HG03025 (cell line): ENCODE measurements around the gene INSYN1.

ENCODE experiments used
- ATAC-seq: cut with Tn5 transposase; IDR thresholded peaks from one replicate; pipeline ENCODE4 v1.9.1; 2021; ENCODE audit warnings: mild to moderate bottlenecking, moderate library complexity; ENCODE audit not compliant: unreplicated experiment, low FRiP score

INSYN1 gene

DNA sequence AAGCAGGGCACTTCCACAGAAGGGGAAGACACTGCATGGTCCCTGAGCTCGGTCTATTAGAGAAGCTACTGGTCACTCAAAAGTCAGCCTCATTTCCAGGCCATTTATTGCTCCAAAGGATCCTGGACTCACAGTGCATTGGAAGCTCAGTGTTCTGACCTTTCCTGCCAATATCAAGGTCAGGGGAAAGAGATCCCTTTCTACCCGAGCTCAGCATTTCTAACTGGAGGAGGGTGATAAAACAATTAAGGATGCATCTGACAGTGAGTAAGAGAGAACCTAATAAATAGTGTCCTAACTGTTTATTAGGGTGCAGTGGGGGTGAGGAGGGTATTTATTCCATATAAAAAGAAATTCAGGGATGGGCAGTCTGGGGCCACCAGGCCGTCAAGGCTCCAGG, 26.8 kb upstream of the INSYN1 start:
- no peak for ATAC-seq

DNA sequence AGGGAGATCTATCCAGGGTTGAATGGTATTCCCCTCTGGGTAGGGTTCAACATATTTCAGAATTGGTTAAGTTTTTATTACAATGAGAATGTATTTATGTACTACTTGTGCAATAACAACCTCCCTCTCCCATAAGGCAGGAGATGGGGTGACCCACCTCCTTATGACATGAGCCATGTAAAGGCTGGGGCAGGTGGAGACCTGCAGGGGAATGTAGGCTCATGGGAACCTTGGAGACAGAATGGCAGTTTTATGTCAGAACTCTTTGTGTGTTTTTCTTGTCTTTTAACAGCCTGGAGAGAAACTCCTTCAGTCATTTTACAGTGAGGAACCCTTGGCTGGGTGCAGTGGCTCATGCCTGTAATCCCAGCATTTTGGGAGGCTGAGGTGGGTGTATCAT, 24.6 kb upstream of the INSYN1 start:
- ATAC-seq, result no peak

DNA sequence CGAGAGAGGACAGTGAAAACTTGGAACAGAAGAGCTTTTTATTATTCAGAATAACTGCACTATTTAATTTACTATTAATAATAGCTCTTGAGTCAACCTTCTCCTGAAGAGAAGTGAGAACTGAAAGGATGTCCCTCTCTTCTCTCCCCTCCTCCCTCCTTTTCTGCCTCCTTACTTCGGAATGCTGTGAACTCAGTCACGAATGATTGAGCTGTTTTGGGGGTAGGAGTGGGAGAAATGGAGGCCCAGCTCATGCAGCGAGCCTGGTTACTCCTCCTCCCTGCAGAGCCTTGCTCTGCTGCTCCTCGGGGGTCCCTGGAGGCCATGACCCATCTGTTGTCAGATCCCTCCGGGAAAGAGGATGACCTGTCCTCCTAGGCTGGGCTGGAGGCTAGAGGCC, 20.3 kb upstream of the INSYN1 start:
- no peak for ATAC-seq

DNA sequence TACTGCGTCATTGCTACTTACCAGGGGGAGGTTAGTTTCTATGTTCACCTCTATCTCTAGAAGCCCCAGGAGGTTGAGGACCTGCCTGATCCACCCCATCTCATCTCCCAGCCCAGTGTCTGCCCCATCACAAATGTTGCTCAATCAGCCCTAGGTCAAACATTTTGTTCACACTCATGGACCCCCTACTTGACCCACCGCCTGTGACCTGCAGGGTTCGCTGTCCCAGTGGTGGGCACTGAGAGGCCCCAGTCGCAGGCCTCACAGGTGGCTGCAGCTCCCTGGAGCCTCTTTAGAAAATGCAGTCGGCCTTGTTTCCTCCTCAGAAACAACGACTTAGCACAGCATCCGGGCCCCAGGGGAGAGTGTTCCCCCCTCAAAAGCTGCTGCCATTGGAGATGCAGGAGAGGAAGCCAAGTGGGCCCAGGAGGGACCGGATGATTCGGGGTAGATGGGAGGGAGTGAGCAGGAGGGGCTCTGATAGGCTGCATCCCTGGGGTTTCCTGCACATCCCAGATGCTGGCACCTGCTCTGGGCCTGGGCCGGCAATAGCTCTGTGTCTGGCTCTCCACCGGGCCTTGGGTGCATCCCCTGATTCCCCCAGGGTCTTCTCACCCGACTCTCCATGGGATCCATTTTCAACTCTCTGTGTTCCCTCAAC, 18.4 kb upstream of the INSYN1 start:
- ATAC-seq, result no peak

DNA sequence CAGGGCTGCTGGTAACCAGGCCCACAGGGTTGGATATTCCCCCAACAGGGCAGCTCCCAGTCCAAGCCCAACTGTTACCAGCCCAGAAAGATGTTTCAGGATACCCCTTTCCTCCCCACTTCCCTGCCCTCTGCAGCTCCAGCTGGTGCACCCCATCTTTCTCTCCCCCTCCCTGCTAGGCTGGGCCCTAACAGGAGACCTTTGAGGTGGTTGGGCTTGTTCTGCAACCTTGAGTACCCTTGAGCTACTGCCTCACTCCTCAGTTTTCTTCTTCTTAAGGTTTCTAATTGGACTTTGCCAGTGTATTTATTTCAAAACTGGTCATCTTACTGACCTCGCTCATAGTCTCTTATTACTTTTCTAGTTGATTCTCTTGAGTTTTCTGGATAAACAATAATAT, 16.9 kb upstream of the INSYN1 start:
- ATAC-seq, result no peak

DNA sequence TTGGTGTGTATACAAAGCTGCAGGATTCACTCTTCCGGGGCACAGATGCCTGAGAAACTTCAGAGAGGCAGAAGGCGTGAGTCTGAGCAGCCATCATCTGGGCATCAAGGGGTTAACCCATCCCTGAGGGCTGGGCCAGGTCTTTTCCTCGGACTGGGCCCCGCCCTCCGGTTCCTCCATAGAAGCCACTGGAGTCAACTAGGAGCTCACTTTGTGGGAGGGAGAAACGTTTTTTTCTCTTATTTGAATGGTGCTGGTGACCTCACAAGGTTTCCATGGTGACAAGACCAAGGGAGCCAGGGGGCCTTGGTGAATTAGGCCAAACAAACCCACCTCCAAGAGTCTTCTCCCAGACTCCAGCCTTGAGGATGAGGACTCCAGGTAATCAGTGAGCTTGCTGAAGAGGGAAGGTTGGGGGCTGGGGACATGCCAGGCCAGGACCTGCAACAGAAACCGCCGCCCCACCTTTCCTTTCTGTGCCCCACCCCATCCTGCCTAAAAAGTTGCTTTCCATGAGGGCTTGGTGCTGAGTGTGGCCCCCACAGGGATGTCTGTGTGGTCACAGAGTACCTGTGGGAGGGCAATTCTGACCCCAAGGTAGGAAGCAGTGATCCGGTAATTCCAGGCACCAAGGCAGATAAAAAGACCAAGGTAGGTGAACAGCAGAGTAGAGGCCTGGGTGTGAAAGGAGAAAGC, 14.8 kb upstream of the INSYN1 start:
- ATAC-seq, result no peak

DNA sequence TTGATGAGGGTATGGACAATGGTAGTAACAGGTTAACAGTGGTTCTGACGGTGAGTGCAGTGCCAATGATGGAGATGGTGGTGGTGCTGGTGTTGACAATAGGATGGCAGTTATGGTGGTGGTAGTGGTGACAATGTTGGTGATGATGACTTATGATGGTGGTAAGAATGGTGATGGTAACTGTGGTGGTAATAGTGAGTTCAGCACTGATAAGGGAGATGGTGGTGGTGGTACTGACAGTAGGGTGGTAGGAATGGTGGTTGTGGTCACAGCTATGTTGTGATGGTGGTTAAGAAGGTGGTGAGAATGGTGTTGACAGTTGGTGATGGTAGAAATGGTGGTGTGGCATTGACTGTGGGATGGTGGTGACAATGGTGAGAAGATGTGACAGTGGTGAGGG, 13.4 kb upstream of the INSYN1 start:
- ATAC-seq, result no peak

DNA sequence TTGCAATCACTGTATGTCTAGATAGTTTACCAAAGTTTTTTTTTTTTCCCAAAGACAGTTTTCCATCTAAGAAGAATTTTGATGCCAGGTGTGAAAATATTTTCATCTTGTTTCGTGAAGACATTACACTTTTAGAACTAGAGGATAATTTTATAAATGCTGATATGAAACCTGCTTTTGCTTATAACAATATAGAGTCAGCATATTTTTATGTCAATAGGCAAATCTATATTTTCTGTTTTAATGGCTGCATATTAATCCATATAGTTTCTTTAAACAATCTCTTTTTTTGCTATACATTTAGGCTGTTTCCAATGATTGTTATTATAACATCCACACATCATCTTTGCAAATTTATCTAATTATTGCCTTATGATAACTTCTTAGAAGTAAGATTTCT, 12.6 kb upstream of the INSYN1 start:
- ATAC-seq, result no peak

DNA sequence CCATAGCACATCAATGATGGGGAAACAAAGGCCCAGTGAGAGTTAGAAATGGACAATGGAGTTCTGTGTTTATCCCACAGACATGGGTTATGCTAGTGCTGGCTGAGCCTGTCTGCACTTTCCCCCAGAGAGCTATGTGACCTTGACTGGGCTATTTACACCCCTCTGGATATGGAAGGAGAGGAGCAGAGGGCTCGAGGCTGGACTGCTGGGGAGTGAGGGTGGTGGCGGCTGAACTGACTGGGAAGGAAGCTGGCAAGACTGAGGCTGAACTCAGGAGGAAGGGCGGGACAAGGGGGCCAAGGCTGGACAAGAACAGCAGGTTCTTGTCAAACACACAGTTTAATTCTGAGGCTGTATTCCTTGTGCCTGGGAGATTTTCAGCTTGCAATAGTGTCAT, 10.8 kb upstream of the INSYN1 start:
- ATAC-seq, result no peak

DNA sequence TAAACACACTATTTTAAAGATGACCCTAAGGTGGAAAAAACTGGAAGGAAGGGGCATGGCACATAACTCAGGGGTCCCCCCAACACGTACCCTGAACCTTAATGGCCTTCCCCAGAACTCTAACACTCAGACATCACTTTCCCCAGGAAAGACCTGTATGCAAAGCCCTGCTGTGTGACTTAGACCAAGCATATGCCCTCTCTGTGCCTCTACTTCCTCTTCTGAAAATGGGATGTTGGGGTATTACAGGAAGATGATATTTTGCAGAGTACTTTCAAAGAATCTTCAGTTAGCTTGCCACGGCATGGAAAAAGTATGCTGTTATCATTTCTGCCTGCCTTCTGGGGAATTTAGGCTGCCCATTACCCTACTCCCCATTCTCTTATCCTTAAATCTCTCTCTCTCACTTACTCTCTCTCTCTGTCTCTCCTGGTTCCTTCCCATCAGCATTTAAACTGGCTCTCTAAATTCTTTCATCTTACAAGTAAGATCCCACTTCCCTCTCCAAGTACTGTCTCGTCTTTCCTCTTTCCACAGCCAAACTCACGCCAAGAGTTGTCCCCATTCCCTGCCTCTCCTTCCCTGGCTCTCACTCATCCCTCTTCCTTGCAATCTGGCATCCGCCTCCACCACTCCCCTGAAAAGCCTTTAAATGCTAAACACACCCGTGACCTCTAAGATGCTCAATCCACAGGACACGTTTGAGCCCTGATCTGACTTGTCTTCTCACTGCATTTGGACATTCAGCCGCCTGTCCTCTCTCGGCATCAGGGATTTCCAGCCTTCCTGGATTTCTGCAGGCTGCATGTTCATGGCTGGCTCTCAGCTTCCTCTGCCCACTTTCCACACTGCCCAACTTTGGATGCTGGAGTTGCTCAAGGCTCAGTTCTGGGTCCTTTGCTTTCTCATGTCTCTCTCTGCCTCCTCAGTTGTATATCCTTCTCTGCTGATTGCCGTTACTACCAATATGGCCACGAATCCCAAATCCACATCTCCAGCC, 7.5 kb upstream of the INSYN1 start:
- ATAC-seq, result no peak

DNA sequence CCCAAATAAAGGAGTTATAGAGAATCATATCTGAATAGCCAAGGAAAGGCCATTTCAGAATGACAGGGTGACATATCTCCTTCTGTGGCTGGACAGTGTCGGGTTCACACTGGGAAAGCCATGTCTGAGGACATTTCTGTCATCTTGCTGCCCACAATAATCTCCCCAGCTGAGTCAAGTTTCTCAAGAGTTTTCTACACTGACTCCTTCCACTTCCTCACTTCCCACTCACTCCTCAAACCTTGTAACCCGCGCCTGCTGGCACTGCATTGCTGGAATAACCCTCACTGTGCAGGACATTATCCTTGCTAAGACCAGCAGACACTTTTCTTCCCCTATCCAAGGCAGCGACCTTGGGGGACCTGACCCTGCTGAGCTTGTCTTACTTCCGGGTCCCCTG, 5.3 kb upstream of the INSYN1 start:
- no peak for ATAC-seq

DNA sequence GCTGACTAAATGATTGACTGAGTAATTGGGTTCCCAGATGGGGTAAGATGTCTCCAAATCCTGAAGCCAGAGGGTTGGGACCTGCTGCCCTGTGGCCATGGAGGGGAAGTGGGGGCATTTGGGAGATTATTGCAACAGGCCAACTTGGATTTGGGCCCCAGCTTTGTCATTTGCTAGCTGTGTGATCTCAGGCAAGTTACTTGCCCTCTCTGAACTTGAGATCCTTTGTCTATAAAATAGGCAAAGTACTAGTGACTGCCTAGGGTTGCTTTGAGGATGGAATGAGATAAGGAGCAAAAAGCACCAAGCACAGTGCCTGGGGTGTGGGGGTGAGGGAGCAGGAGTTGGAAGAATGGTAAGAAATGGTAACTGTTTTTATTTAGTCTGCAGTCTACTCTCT, 4.4 kb upstream of the INSYN1 start:
- ATAC-seq, result no peak

DNA sequence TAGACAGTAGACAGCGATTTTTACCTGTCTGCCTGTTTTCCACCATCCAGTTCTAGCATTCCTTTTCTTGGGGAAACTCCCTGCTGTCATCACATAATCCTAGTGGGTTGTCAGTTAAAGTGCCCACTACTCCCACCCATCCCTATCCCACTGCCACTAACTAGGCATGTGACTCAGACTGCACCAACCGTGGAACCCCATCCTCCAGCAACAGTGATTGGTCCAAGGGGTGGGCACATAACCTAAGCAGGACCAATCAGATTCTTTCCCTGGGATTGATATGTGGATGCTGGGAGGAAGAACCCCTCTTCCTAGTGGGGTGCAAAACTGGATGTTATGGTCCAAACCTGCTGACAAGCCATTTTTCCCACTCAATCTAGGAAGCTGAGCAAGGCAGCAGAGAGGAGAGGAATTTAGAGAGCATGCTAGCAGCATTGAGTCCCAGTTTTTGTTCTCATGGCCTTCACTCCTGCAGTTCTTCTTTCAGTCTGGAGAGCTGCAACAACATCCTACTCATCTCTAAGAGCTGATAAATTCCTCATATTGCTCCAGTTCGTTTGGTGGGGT, 3.9 kb upstream of the INSYN1 start:
- no peak for ATAC-seq

DNA sequence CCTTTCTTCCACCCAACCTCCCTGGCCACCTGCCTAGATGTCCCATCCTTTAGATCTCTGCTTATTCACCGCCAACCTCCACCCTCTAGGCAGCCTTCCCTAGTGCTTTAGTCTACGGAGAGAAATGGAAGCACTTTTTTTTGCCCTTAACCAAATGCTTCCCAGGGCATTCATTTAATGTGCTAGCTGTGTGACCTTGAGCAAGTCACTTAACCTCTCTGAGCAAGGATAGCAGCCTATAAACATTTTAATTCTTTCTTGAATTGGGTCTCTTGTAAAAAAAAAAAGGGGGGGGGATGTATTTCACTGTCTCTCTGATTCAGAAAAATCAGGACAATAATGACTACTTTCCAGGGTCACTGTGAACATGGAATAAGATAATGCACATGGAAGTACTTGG, 3.2 kb upstream of the INSYN1 start:
- ATAC-seq, result no peak

DNA sequence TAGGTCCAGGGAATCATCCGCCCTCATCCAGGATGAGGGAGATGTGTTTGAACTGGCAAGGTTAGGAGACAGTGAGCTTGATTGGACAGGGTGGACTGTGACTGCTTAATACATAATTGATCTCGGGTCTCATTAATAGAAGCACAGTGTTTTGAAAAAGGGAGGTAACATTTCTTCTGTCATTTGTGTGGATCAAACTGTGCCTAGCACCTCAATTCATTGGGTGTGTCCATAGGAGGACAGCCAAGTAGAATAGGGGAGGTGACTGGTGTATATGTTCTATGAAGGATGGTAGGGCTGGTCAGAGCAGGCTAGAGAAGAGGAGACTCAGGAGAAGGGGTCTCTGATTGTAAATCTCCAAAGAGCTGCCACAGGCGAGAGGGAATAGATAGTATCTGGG, 2.8 kb upstream of the INSYN1 start:
- ATAC-seq, result no peak

DNA sequence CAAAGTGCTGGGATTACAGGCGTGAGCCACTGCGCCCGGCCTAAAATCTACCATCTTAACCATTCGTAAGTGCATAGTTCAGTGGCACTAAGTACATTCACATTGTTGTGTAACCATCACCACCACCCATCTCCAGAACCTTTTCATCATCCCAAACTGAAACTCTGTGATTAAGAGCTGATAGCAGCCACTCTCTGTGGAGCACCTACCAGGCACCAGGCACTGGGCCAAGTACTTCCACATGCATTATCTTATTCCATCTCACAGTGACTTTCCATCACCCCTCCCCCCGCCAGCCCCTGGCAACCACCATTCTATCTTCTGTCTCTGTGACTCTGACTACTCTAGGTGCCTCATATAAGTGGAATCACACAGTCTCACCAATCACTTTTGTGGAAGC, 2.3 kb upstream of the INSYN1 start:
- ATAC-seq, result no peak

DNA sequence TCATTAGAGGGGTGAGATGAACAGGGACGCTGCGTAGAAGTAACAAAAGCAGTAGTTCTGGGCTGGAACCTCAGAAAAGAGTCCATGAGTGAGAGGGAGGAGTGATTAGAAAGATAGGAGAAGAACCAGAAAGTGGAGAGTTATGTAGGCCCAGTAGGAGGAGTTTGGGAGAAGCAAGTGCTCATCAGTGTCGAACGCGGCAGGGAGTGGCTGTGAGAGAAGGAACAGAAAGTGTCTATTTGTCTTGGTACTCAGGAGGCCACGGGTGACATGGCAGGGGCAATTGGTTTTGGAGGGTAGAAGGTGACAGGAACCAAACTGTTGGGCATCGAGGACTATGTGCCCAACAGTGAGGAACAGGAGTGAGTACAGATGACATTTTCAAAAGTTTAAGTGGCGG, 1.3 kb upstream of the INSYN1 start:
- no peak for ATAC-seq

DNA sequence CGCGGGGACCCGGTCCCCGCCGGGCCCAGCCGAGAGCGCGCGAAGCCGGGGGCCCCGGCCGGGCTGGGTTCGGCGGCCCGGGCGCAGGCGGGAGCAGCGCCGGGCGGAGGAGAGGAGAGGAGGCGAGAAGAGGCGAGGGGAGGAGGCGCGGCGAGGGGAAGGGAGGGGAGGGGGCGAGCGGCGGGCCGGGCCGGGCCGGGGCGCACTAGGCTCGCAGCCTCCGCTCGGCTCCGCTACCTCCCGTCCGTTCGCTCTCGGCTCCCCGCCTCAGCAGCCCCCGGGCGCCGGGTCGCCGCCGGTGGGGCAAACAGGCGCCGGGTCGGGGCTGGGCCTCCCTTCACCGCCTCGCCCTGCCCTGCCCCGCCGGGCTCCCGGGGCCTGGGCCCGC, 351 bp downstream of the INSYN1 start:
- ATAC-seq, result no peak

DNA sequence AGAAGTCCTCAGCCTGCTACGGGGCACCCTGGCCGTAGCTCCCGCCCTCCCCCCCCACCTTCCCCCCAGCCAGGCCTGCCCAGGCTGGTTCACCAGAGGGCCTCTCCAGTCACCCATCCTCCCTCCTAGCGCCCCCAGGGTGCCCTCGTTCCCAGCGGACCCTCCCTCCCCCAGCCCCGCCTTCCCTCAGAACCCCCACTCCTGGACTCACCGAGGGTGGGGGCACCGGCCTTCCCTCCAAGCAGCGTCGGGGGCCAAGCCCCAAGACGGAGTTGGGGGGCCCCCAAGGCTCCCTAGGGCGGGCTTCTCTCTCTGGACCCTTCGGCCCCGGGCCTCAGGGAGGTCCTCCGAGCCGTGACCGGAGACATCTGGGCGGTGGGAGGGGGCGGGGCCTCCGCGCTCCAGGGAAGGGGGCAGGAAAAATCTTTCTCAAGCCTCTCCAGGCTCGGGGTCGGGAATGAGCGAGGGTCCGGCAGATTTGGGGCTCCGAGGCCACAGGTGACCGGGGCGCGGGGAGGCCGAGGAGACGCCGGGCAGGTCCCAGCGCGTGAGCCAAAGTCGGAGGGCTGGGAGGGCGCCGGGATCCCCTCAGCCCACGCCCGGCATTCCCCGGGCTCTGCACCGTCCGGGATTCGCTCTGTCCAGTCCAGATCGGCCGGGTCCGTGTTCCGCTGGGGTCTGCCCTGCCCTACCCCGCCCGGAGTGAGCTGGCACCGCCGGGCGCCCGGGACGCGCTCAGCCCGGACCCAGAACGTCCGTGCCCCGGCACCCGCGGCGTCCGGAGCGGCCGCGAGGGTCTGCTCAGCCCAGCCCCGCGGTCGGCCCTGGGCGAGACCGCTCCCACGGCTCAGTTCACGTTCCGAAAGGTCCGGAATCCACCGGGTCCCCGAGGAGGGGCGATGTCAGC, 999 bp downstream of the INSYN1 start:
- ATAC-seq, result no peak

DNA sequence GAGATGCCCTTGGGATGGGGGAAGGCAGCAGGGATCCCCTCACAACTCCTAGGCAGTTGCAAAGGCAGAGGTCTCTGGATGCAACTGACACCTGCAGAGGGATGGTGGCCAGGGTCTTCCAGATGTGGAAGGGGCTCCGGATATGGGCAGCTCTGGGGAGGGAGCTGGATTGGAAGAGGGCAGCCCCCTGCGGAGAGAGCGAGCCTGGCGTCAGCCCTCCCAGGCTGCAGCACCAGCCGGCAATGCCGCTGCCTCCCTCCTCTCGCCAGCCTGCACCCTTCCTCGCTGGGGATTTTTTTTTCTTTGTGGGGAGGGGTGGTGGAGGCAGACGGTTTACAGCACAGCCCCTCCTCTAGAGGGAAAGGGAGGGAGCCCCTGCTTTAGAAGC, 1.6 kb downstream of the INSYN1 start:
- no peak for ATAC-seq
